HG02973 (cell line): Measurements from ENCODE around the gene ZNF91.
"Not testable (repeated sequence)": the region's sequence is repeated elsewhere in the genome, so short reads cannot be mapped to it uniquely, and the experiment has no call there.

Experiments used
- ATAC-seq: cut with Tn5 transposase; IDR thresholded peaks from one replicate; pipeline ENCODE4 v1.9.1; 2021; ENCODE audit warnings: moderate library complexity; ENCODE audit not compliant: unreplicated experiment

ZNF91 gene

DNA sequence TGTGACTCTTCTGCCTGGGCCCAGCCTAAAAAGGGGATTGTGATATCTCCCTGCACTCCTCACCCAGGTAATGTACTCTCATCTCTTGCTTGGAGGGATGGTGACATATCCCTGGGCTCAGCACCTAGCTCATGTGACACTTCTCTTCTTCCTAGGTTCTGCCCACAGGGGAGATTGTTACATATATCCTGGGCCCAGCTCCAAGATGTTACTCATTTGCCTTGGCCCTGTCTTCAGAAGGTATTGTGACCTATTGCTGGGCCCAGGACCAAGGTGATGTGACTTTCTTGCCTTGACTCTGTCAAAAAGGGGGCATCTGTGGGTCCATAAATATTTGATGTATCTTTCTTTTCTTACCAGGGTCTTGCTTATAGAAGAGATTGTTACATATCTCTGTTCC lies 73.9 kb downstream of the ZNF91 start:
- ATAC-seq, result not testable (repeated sequence)

DNA sequence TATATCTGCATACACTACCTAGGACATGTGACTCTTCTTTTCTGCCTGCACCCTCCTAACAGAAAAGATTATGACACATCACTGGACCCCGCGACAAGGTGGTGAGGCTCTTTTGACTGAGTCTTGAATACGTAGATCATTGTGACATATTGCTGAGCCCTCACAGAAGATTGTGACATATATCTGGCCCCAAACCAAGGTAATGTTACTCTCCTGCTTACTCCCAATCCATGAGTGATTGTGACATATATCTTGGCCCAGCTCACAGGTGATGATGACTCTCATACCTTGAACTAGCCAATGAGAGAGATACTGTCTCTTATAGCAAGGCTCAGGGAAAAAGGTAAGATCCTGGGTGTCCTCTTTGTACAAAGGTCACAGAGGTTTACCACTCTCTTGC lies 75.7 kb downstream of the ZNF91 start:
- ATAC-seq, result not testable (repeated sequence)

DNA sequence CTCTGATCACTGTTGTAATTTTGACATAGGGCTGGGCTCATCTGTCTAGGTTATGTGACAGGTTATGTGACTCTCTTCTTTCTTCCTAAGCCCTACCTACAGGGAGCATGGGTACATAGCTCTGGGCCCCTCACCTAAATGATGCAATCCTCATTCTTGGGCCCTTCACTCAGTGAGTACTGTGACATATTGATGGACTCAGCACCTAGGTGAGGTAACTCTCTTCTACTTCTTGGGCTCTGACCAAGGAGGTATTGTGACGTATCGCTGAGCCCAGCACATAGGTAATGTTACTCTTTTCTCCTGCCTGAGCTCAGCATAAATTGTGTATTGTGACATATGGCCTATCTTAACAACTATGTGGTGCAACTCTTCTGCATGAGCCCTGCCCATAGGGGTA lies 76.3 kb downstream of the ZNF91 start:
- ATAC-seq, result not testable (repeated sequence)

GRCh38 chr19:23318143-23318542 lies 77.1 kb downstream of the ZNF91 start:
- ATAC-seq, result no peak

DNA sequence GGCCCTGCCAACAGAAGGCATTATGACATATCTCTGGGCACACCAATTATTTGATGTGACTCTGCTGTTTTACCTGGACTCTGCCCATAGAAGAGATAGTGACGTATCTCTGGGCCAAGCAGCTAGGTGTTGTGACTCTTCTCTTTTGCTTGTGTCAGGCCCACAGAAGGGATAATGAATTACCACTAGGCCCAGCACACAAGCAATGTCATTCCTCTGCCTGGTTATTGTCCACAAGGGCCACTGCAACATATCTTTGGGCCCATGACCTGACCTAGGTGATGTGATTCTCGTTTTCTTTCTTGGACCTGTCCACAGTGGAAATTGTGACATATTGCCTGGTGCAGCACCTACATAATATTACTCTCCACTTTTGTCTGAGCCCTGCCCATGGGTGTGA lies 80.0 kb downstream of the ZNF91 start:
- no peak for ATAC-seq

GRCh38 chr19:23314505-23315251 lies 80.6 kb downstream of the ZNF91 start:
- no peak for ATAC-seq

- ATAC-seq, result no peak
Observed at GRCh38 chr19:23313196-23313595, 82.1 kb downstream of the ZNF91 start.

GRCh38 chr19:23312515-23312914 lies 82.8 kb downstream of the ZNF91 start:
- no peak for ATAC-seq

- ATAC-seq, result no peak
Observed at GRCh38 chr19:23311551-23311950, 83.7 kb downstream of the ZNF91 start.

DNA sequence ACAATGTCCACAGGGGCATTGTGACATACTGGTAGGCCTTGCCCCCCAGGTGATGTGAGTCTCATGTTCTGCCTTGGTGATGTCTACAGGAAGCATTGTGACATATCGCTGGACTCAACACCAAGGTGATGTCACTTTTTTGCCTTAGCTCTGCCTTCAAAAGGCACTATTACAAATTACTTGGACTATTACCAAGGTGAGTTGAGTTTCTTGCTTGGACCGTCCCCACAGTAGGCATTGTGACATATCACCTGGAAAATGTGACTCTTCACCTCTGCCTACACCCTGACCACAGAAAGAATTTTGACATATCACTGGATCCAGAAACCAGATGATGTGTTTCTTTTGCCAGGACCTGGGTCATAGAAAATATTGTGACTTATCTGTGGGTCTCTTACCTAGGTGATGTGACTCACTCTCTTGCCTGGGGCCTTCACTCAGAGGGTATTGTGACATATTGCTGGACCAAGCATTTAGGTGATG lies 84.5 kb downstream of the ZNF91 start:
- ATAC-seq, result no peak

DNA sequence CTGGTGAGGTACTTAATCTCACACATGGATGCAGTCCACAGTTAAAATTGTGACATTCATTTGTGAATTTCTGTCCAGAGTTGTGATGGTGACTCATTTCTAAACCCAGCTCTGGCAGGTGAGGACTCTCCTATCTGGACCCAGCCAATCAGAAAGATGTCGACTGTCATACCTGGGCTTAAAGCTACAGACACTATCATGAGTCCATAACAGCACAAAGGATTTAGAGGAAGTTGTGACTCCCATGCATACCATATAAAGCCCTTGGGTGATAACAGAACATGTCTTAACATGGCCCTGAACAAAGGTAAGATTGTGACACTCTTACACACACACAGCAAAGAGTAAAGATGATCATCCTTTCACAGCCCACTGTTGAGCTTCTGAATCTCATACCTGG lies 85.3 kb downstream of the ZNF91 start:
- no peak for ATAC-seq

DNA sequence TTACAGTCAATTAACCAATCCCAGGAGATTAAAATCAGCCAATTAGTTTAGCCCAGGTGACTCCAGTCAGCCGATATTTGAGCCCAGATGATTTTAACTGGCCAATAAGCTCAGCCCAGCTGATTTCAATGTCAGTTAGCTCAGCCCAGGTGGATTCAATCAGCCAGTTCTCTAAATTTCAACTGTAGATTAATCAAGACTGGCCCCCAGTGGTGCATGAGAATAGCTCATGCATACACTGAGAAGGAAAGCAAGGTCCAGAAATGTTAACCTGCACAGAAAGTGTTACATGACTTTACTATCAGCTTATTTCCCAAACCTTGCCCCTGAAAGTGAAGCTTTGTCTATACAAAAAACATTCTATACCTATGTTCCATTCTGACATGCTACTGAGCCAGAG lies 89.7 kb downstream of the ZNF91 start:
- ATAC-seq, result no peak

GRCh38 chr19:23304238-23304637 lies 91.0 kb downstream of the ZNF91 start:
- no peak for ATAC-seq

- no peak for ATAC-seq
Observed at GRCh38 chr19:23294141-23294540, 101.1 kb downstream of the ZNF91 start.

DNA sequence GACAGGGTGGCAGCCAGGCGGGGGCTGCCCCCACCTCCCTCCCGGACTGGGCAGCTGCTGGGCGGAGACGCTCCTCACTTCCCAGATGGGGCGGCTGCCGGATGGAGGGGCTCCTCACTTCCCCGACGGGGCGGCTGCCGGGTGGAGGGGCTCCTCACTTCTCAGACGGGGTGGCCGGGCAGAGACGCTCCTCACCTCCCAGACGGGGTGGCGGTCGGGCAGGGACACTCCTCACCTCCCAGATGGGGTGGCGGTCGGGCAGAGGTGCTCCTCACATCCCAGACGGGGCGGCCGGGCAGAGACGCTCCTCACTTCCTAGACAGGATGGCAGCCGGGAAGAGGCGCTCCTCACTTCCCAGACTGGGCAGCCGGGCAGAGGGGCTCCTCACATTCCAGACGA lies 105.3 kb downstream of the ZNF91 start:
- not testable (repeated sequence) for ATAC-seq
